Endothelial cell of umbilical vein (primary cell): ENCODE data around the gene TSEN54. TPM values are rescaled to one million over a fixed set of nuclear protein-coding genes. Genes with fewer than 3 reads are reported as not detected.

Experiments
- BruUV-seq: library from RNA; stranded (reverse); fragments of 400-500 nt; replicated peaks from 2 replicates; lab custom pipeline; 2021; lab: Mats Ljungman, UMichigan
- CTCF ChIA-PET: fragments of 300-600, 350-600 bp; sonication (Branson Sonifier 250); formaldehyde crosslinking; loops from one replicate; lab custom pipeline; 2021; ENCODE audit warnings: antibody characterized with exemption, inconsistent platforms; lab: Charles Lee
- POLR2A ChIA-PET: fragments of 300-600, 350-600 bp; sonication (Branson Sonifier 250); formaldehyde crosslinking; loops from one replicate; lab custom pipeline; 2021; ENCODE audit warnings: antibody characterized with exemption, inconsistent platforms; lab: Charles Lee
- DNase-seq: peaks from one replicate; pipeline ENCODE4 v3.0.0-alpha.2; 2011; ENCODE audit warnings: low read depth, low spot score
- FAIRE-seq: peaks from 2 replicates; lab custom pipeline; 2011; peaks lifted over from hg19 to GRCh38; lab: Jason Lieb, UNC
- H2AFZ ChIP-seq: 2 replicates; pipeline ENCODE4 v1.6.0; 2012; ENCODE audit warnings: low read depth, low read length, control low read depth, inconsistent platforms
- H3K27ac ChIP-seq: 2 replicates; pipeline ENCODE4 v1.5.1; 2011; ENCODE audit warnings: low read depth, mild to moderate bottlenecking, control low read depth, low read length, moderate library complexity; ENCODE audit not compliant: insufficient read depth
- H3K27me3 ChIP-seq, 2 experiments: 2 replicates each; pipeline versions ENCODE4 v1.6.0 to v1.6.1; 2011; ENCODE audit warnings: low read length in 2 of 2, mixed read lengths in 1 of 2; ENCODE audit not compliant: control insufficient read depth in 2 of 2, insufficient read depth in 2 of 2
- H3K36me3 ChIP-seq, 2 experiments: 2 replicates in 1 of 2; 3 replicates in 1 of 2; pipeline ENCODE4 v1.5.1; 2011; ENCODE audit warnings: low read length in 2 of 2, mild to moderate bottlenecking in 1 of 2, moderate library complexity in 1 of 2; ENCODE audit not compliant: control insufficient read depth in 2 of 2, insufficient read depth in 2 of 2; ENCODE audit errors: extremely low read depth in 1 of 2
- H3K4me1 ChIP-seq: 3 replicates; pipeline ENCODE4 v1.5.1; 2011; ENCODE audit warnings: mild to moderate bottlenecking, low read length; ENCODE audit not compliant: control insufficient read depth, insufficient read depth; ENCODE audit errors: extremely low read depth
- H3K4me2 ChIP-seq: 2 replicates; pipeline ENCODE4 v1.6.1; 2011; ENCODE audit warnings: low read length, control low read depth, mixed read lengths; ENCODE audit not compliant: insufficient read depth
- H3K4me3 ChIP-seq, 3 experiments: fragments of 200-600 bp in 1 of 3; sonication (generic), shearing (Covaris generic) in 1 of 3; replicated peaks in 1 of 3; 2 replicates each; pipeline ENCODE4 v1.5.1; 2011 to 2016; ENCODE audit warnings: control low read depth in 3 of 3, low read length in 3 of 3, mild to moderate bottlenecking in 2 of 3, inconsistent platforms in 1 of 3, low read depth in 1 of 3, moderate library complexity in 1 of 3; ENCODE audit not compliant: insufficient read depth in 1 of 3
- H3K79me2 ChIP-seq: 2 replicates; pipeline ENCODE4 v1.6.0; 2012; ENCODE audit warnings: low read length, inconsistent platforms; ENCODE audit not compliant: control insufficient read depth, insufficient read depth
- H3K9ac ChIP-seq: replicated peaks from 2 replicates; pipeline ENCODE3; 2011; ENCODE audit warnings: low read length, control low read depth; ENCODE audit not compliant: insufficient read depth; ENCODE audit errors: extremely low read depth
- H3K9me1 ChIP-seq: replicated peaks from 3 replicates; pipeline ENCODE4 v1.6.0; 2011; ENCODE audit warnings: mild to moderate bottlenecking, low read length; ENCODE audit not compliant: control insufficient read depth, insufficient read depth; ENCODE audit errors: extremely low read depth
- H3K9me3 ChIP-seq: replicated peaks from 2 replicates; pipeline ENCODE4 v1.5.1; 2012; ENCODE audit warnings: low read length, inconsistent platforms; ENCODE audit not compliant: control insufficient read depth, insufficient read depth
- H4K20me1 ChIP-seq: replicated peaks from 2 replicates; pipeline ENCODE3; 2011; ENCODE audit warnings: mild to moderate bottlenecking, low read length; ENCODE audit not compliant: control insufficient read depth, insufficient read depth; ENCODE audit errors: extremely low read depth
- CTCF ChIP-seq, 2 donors: IDR thresholded peaks; 1 replicate in 1 of 2; 2 replicates in 1 of 2; pipeline ENCODE4 v1.5.1; 2011; ENCODE audit warnings: low read length in 2 of 2, mild to moderate bottlenecking in 2 of 2, moderate library complexity in 2 of 2, control low read depth in 1 of 2, inconsistent platforms in 1 of 2, low read depth in 1 of 2; ENCODE audit not compliant: insufficient read depth in 1 of 2; ENCODE audit errors: extremely low read depth in 1 of 2
- EZH2 ChIP-seq: IDR thresholded peaks from 2 replicates; pipeline ENCODE4 v1.6.1; 2012; ENCODE audit warnings: borderline replicate concordance, low read depth, mild to moderate bottlenecking, moderate library complexity, low read length, inconsistent platforms; ENCODE audit not compliant: severe bottlenecking
- FOS ChIP-seq: IDR thresholded peaks from 2 replicates; pipeline ENCODE4 v1.6.1; 2011; ENCODE audit warnings: mild to moderate bottlenecking, low read length, moderate library complexity, borderline replicate concordance; ENCODE audit not compliant: insufficient read depth
- GATA2 ChIP-seq: IDR thresholded peaks from 2 replicates; pipeline ENCODE4 v1.7.0; 2011; ENCODE audit warnings: low read depth, mild to moderate bottlenecking, moderate library complexity, mixed read lengths, low read length; ENCODE audit not compliant: insufficient read length, insufficient read depth
- JUN ChIP-seq: IDR thresholded peaks from 2 replicates; pipeline ENCODE4 v1.6.1; 2011; ENCODE audit warnings: borderline replicate concordance, low read depth; ENCODE audit not compliant: insufficient read length, insufficient read depth
- MAX ChIP-seq: IDR thresholded peaks from 2 replicates; pipeline ENCODE4 v1.6.1; 2011; ENCODE audit not compliant: insufficient read depth, insufficient read length
- MYC ChIP-seq: IDR thresholded peaks from one replicate; pipeline ENCODE4 v1.6.1; 2011; ENCODE audit warnings: mild to moderate bottlenecking, low read depth, low read length
- POLR2A ChIP-seq: IDR thresholded peaks from 2 replicates; pipeline ENCODE4 v1.6.1; 2012; ENCODE audit warnings: low read depth, mild to moderate bottlenecking, control low read depth, low read length
- POLR2AphosphoS5 ChIP-seq: IDR thresholded peaks from 2 replicates; pipeline ENCODE4 v1.6.1; 2012; ENCODE audit warnings: low read depth, mild to moderate bottlenecking, control low read depth, low read length, moderate library complexity; ENCODE audit not compliant: insufficient read depth
- dilution Hi-C: fragments of 300-500 bp; cut with MboI; formaldehyde crosslinking; loops from one replicate; pipeline ENCODE4 v1.15.0; 2019; ENCODE audit warnings: low sequenced_read_pairs; ENCODE audit not compliant: extremely low pct_ligation_motif_present
- intact Hi-C: fragments of 100-400 bp; cut with micrococcal nuclease; formaldehyde crosslinking; loops from one replicate; pipeline ENCODE4 v1.10.0; 2022
- polyA plus RNA-seq, 4 experiments: library from polyadenylated mRNA; depleted of rRNA in 3 of 4; stranded (reverse) in 3 of 4; unstranded in 1 of 4; fragments of >200 nt; gene quantifications; 2 replicates each; pipeline versions ENCODE4 v1.2.1 to v1.2.3, GENCODE V29; 2011 to 2012; ENCODE audit warnings: missing spikeins in 1 of 4
- total RNA-seq: library from RNA; stranded (reverse); gene quantifications from 2 replicates; pipeline ENCODE4 v1.2.3, GENCODE V29; 2021

TSEN54 gene
- total and polyA plus RNA-seq, 2 donors (not counting 3 experiments of a cell fraction or from before 2014, with no cell fraction given), result 22.3 to 26.3 TPM

GRCh38 chr17:75513641-75514000, 2.7 kb upstream of the TSEN54 start:
- no peak for DNase-seq
- intact Hi-C loops, result loop anchor here (5.0 to 10.0 kb wide), 2 partner anchors 234 to 469 kb away; partner anchors contain the start of genes ATP5PD and KCTD2

More at GRCh38 chr17:75513641-75514000, 2.7 kb upstream of the TSEN54 start:
- Histone ChIP-seq H3K9me3 (no peaks in the 10 kb centered on the region), H3K4me3 (peak overlapping the region in 2 of 3 experiments; percentile 0 to 57), H3K27ac (no peak overlapping the region), H3K27me3 (no peaks in the 10 kb centered on the region), H3K79me2 (peaks cover 36% of the 10 kb centered on the region), H3K9me1 (no peaks in the 10 kb centered on the region), H3K4me1 (peaks cover 62% of the 10 kb centered on the region), H2AFZ (no peak overlapping the region), H3K36me3 (no peaks in the 10 kb centered on the region), H3K4me2 (peak overlapping the region; percentile 61), H3K9ac (no peak overlapping the region), H4K20me1 (no peaks in the 10 kb centered on the region)
- CTCF ChIA-PET, result interaction anchor here (1.5 kb wide), 1 partner anchor 15 kb away, joined by 3 read pairs; no protein-coding TSS in a partner anchor
- POLR2A ChIA-PET, result no interaction called here
- dilution Hi-C loops, result no loop called here
- no peak for TF ChIP-seq MAX
- TF ChIP-seq GATA2, result no peak
- no peak for TF ChIP-seq POLR2A
- TF ChIP-seq EZH2, result no peak
- TF ChIP-seq POLR2AphosphoS5, result no peak
- no peak for TF ChIP-seq JUN
- no peak for TF ChIP-seq CTCF (IDR thresholded peaks at IDR 0.05; ENCODE audit: extremely low read depth in 1 of 2, insufficient read depth in 1 of 2, low read depth in 1 of 2, low read length in 2 of 2)
- no peak for TF ChIP-seq FOS
- no peak for TF ChIP-seq MYC
- no peak for FAIRE-seq
- no TSS peak for BruUV-seq
